Brain microvascular endothelial cell (primary cell): ENCODE data around the gene ZBED3.

Experiments used
- DNase-seq: peaks from one replicate; pipeline ENCODE4 v3.0.0-alpha.2; 2020
- H3K27ac ChIP-seq: fragments of 250-450 bp; sonication (Bioruptor Pico); 2 replicates; pipeline ENCODE4 v1.5.1; 2020; ENCODE audit warnings: mild to moderate bottlenecking, moderate library complexity
- H3K27me3 ChIP-seq: fragments of 250-450 bp; sonication (Bioruptor Pico); replicated peaks from 2 replicates; pipeline ENCODE4 v1.5.1; 2020; ENCODE audit warnings: mild to moderate bottlenecking
- H3K36me3 ChIP-seq: fragments of 250-450 bp; sonication (Bioruptor Pico); replicated peaks from 2 replicates; pipeline ENCODE4 v1.5.1; 2020; ENCODE audit warnings: mild to moderate bottlenecking
- H3K4me3 ChIP-seq: 2 replicates; pipeline ENCODE4 v1.5.1; 2011; ENCODE audit warnings: low read depth, mild to moderate bottlenecking, control low read depth, low read length, moderate library complexity
- in situ Hi-C: cut with HindIII; loops from 2 replicates; pipeline ENCODE4 v1.10.0; 2017; ENCODE audit warnings: low sequenced_read_pairs, low pct_ligation_motif_present
- TF ChIP-seq, protein P1 (sequence below): IDR thresholded peaks from 2 replicates; pipeline ENCODE4 v1.5.1; 2011; ENCODE audit warnings: low read depth, mild to moderate bottlenecking, moderate library complexity, low read length, control low read depth, inconsistent platforms; ENCODE audit errors: missing control alignments

The ZBED3 gene

GRCh38 chr5:77102549-77102948 is 15.5 kb upstream of the ZBED3 start:
- Histone ChIP-seq H3K27ac (no peak overlapping the region), H3K27me3 (no peaks in the 10 kb centered on the region), H3K36me3 (no peaks in the 10 kb centered on the region), H3K4me3 (no peak overlapping the region)
- in situ Hi-C loops = no loop called here
- TF ChIP-seq, protein P1, sequence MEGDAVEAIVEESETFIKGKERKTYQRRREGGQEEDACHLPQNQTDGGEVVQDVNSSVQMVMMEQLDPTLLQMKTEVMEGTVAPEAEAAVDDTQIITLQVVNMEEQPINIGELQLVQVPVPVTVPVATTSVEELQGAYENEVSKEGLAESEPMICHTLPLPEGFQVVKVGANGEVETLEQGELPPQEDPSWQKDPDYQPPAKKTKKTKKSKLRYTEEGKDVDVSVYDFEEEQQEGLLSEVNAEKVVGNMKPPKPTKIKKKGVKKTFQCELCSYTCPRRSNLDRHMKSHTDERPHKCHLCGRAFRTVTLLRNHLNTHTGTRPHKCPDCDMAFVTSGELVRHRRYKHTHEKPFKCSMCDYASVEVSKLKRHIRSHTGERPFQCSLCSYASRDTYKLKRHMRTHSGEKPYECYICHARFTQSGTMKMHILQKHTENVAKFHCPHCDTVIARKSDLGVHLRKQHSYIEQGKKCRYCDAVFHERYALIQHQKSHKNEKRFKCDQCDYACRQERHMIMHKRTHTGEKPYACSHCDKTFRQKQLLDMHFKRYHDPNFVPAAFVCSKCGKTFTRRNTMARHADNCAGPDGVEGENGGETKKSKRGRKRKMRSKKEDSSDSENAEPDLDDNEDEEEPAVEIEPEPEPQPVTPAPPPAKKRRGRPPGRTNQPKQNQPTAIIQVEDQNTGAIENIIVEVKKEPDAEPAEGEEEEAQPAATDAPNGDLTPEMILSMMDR = no peak
- DNase-seq = no peak

GRCh38 chr5:77101298-77101697 is 14.2 kb upstream of the ZBED3 start:
- Histone ChIP-seq H3K4me3 (no peak overlapping the region), H3K36me3 (no peaks in the 10 kb centered on the region), H3K27ac (no peak overlapping the region), H3K27me3 (no peaks in the 10 kb centered on the region)
- TF ChIP-seq, protein P1 = no peak
- in situ Hi-C loops = no loop called here
- peak; percentile 53 for DNase-seq

DNA sequence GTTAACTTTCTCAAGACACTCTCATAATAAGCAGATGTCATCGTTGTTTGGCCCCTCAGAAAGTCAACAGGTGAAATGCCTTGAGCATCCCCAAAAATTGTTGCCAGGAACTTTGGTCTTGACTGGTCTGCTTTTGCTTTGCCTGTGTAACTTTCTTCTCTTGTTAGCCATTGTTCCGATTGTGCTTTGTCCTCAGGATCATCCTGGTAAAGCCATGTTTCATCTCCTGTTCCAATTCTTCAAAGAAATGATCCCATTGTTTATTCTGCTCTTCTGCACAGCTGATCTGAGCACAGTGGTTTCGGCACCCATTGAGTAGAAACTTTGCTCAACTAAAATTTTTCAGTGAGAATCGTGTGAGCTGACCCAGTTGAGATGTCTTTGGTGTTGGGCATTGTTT is 8.1 kb upstream of the ZBED3 start:
- Histone ChIP-seq H3K27ac (no peak overlapping the region), H3K27me3 (no peaks in the 10 kb centered on the region), H3K4me3 (no peak overlapping the region), H3K36me3 (no peaks in the 10 kb centered on the region)
- in situ Hi-C loops = no loop called here
- DNase-seq = no peak
- TF ChIP-seq, protein P1 = no peak

DNA sequence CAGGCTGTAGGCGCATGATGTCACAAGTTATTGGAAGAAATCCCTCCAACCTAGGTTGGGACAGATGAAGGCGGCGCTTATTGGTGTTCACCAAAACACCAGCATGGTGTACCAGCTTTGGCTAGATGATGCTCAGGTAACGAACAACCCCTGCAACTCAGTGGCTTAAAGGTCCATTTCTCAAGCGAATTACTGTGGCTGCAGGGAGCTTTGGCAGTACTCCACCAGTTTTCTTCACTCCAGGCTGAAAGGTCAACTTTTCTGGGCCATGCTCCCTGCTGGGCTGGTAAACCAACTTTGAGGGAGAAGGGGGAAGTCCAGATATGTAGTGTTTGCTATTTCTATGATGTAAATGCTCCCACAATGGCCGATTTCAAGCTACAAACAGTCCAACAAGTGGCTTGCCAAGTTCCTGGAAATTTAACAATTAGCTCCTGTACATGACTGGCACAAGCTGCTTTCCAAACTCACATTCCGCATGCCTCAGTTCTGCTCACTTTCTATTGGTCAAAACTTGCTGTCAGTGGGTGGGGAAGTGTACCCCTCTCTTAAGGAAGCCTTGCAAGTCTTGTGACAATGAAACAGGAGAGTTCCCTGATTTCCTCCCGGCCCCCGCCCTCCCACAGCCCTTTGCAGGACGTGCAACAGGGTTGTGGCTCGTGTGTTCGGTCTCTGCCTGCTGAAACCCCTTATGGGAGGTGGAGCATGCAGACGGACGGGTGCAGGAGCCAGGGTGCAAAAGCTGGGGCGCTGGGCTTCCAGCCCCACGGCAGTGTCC is 588 bp upstream of the ZBED3 start:
- in situ Hi-C loops = no loop called here
- Histone ChIP-seq H3K36me3 (no peaks in the 10 kb centered on the region), H3K27me3 (no peaks in the 10 kb centered on the region), H3K4me3 (peak overlapping the region; percentile 71), H3K27ac (no peak overlapping the region)
- DNase-seq = no peak
- TF ChIP-seq, protein P1 = no peak

DNA sequence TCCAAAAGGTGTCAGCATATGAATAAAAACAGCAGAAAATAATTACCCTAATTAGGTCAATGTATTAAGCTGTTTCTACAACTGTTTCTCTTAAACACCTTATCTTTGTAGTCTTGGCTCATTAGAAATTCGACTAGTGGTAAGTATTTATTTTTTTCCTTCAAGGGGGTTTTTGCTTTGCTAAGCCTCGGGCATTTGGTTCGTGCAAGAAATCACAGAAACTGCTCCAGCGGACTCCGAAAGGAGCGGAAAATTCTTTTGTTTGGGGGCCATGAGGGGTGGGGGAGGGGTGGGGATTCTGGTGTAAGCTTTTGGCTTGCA is 757 bp downstream of the ZBED3 start:
- Histone ChIP-seq H3K36me3 (no peaks in the 10 kb centered on the region), H3K27ac (no peak overlapping the region), H3K4me3 (peak overlapping the region; percentile 71), H3K27me3 (no peaks in the 10 kb centered on the region)
- in situ Hi-C loops = no loop called here
- TF ChIP-seq, protein P1 = no peak
- DNase-seq = no peak

- TF ChIP-seq, protein P1 = no peak
- Histone ChIP-seq H3K27ac (no peak overlapping the region), H3K4me3 (no peak overlapping the region), H3K27me3 (no peaks in the 10 kb centered on the region), H3K36me3 (no peaks in the 10 kb centered on the region)
- DNase-seq = no peak
- in situ Hi-C loops = no loop called here
Measured at GRCh38 chr5:77083088-77083487, 4.0 kb downstream of the ZBED3 start.
